HepG2 (cell line): ENCODE results near the gene C22orf15. TPM values are rescaled to one million over a fixed set of nuclear protein-coding genes. Genes with fewer than 3 reads are reported as not detected.
A peak's percentile ranks its signal among the peaks of the same experiment; 100 is the strongest.

Experiments
- ATF4 ChIP-seq, 2 experiments: fragments of 450-650 bp in 1 of 2; sonication (generic) in 1 of 2; formaldehyde crosslinking; IDR thresholded peaks; 2 replicates each; pipeline versions ENCODE4 v1.5.0 to v1.8.0; 2020 to 2022; ENCODE audit warnings: mild to moderate bottlenecking in 1 of 2, missing genetic modification reagents in 1 of 2
- DMTF1 ChIP-seq: sonication (generic); formaldehyde crosslinking; IDR thresholded peaks from 2 replicates; pipeline ENCODE4 v1.4.0; 2020; ENCODE audit warnings: mild to moderate bottlenecking, missing genetic modification reagents
- ELK4 ChIP-seq: sonication (generic); formaldehyde crosslinking; IDR thresholded peaks from 2 replicates; pipeline ENCODE4 v1.9.0; 2021; ENCODE audit warnings: missing genetic modification reagents, borderline replicate concordance
- JUND ChIP-seq: sonication (generic); formaldehyde crosslinking; IDR thresholded peaks from 2 replicates; pipeline ENCODE4 v1.8.0; 2022; ENCODE audit warnings: mild to moderate bottlenecking, missing genetic modification reagents
- KAT7 ChIP-seq: IDR thresholded peaks from 2 replicates; pipeline ENCODE4 v1.6.1; 2018; ENCODE audit warnings: borderline replicate concordance, missing compliant biosample characterization
- PHF21A ChIP-seq: sonication (generic); formaldehyde crosslinking; IDR thresholded peaks from 2 replicates; pipeline ENCODE4 v1.5.0; 2020; ENCODE audit warnings: mild to moderate bottlenecking, missing genetic modification reagents
- PRDM15 ChIP-seq: sonication (generic); formaldehyde crosslinking; IDR thresholded peaks from 2 replicates; pipeline ENCODE4 v1.4.0; 2020; ENCODE audit warnings: missing genetic modification reagents
- PTBP1 ChIP-seq: fragments of 200-400 bp; formaldehyde crosslinking; IDR thresholded peaks from 2 replicates; pipeline ENCODE4 v1.6.1; 2018; ENCODE audit warnings: low read length, low read depth; ENCODE audit not compliant: poor library complexity, severe bottlenecking
- RARG ChIP-seq: sonication (generic); formaldehyde crosslinking; IDR thresholded peaks from 2 replicates; pipeline ENCODE4 v1.4.0; 2020; ENCODE audit warnings: low read depth, mild to moderate bottlenecking, missing genetic modification reagents
- RELA ChIP-seq: sonication (generic); formaldehyde crosslinking; IDR thresholded peaks from 2 replicates; pipeline ENCODE4 v1.4.0; 2020; ENCODE audit warnings: missing genetic modification reagents
- SNRNP70 ChIP-seq: fragments of 200-400 bp; formaldehyde crosslinking; IDR thresholded peaks from 2 replicates; pipeline ENCODE4 v1.6.1; 2017; ENCODE audit warnings: mild to moderate bottlenecking, low read depth, low read length, moderate library complexity
- ZFP36 ChIP-seq: fragments of 150-350 bp; IDR thresholded peaks from 2 replicates; pipeline ENCODE4 v1.6.1; 2018; ENCODE audit warnings: borderline replicate concordance, low read length, low read depth; ENCODE audit not compliant: partially characterized antibody
- ZNF282 ChIP-seq: fragments of 450-650 bp; IDR thresholded peaks from 2 replicates; pipeline ENCODE4 v1.6.1; 2018; ENCODE audit not compliant: partially characterized antibody
- ZNF496 ChIP-seq: sonication (generic); formaldehyde crosslinking; IDR thresholded peaks from 2 replicates; pipeline ENCODE4 v1.8.1; 2023; ENCODE audit warnings: mild to moderate bottlenecking, moderate library complexity, missing genetic modification reagents; ENCODE audit not compliant: insufficient replicate concordance
- polyA plus RNA-seq, 8 experiments: library from polyadenylated mRNA; depleted of rRNA in 3 of 8; stranded (reverse) in 7 of 8; unstranded in 1 of 8; fragments of >200 nt; fragmentation: Illumina TruSeq in 4 of 8; extraction: Trizol in 4 of 8; gene quantifications; 2 replicates each; pipeline versions ENCODE4 v1.2.1 to v1.2.3, GENCODE V29; 2011 to 2016; ENCODE audit warnings: low read depth in 4 of 8, missing spikeins in 1 of 8, mixed read lengths in 1 of 8; ENCODE audit not compliant: insufficient read depth in 1 of 8
- total RNA-seq, 5 experiments: library from RNA; depleted of rRNA; stranded (reverse); fragments of >200 nt; fragmentation: Illumina TruSeq; extraction: Trizol; gene quantifications; 2 replicates each; pipeline ENCODE4 v1.2.3, GENCODE V29; 2016; ENCODE audit warnings: low read depth in 1 of 5

C22orf15 gene
- total and polyA plus RNA-seq, 2 of the 13 experiments (the other 11 are each of a cell fraction or from before 2014, with no cell fraction given) = not detected

GRCh38 chr22:23716811-23717801 lies 45.7 kb upstream of the C22orf15 start (continued):
- TF ChIP-seq KAT7 (CRISPR knock-in tag) (peak; percentile 67; the same call in 1 of the 2 replicates), RELA (CRISPR knock-in tag) (no peak), PTBP1 (no peak), ZNF496 (CRISPR knock-in tag) (no peak), SNRNP70 (no peak), PHF21A (CRISPR knock-in tag) (no peak), ELK4 (CRISPR knock-in tag) (peak; percentile 71; the same call in 1 of the 2 replicates), RARG (no peak), ATF4 (CRISPR knock-in tag; IDR thresholded peaks at IDR 0.05) (peak in 1 of 2 experiments; percentile 61; a peak in 1 of 4 replicates), ZFP36 (no peak), PRDM15 (CRISPR knock-in tag) (peak; percentile 33; the same call in 1 of the 2 replicates), ZNF282 (no peak), JUND (CRISPR knock-in tag) (peak; percentile 27; the same call in 1 of the 2 replicates), DMTF1 (CRISPR knock-in tag) (no peak)
